Astrocyte (in vitro differentiated cells and primary cell): Measurements from ENCODE around the gene VEGFA. TPM values are rescaled to one million over a fixed set of nuclear protein-coding genes. Genes with fewer than 3 reads are reported as not detected.

ENCODE experiments used
- DNase-seq: peaks from one replicate; pipeline ENCODE4 v3.0.0-alpha.2; 2010; ENCODE audit warnings: low read depth
- FAIRE-seq: peaks from 2 replicates; lab custom pipeline; 2011; peaks lifted over from hg19 to GRCh38; lab: Jason Lieb, UNC
- H2AFZ ChIP-seq: 2 replicates; pipeline ENCODE4 v1.6.0; 2012; ENCODE audit warnings: low read depth, low read length, inconsistent platforms
- H3K27ac ChIP-seq: 2 replicates; pipeline ENCODE4 v1.5.1; 2011; ENCODE audit warnings: low read depth, low read length, inconsistent platforms
- H3K27me3 ChIP-seq: 2 replicates; pipeline ENCODE4 v1.6.0; 2011; ENCODE audit warnings: low read length, inconsistent platforms; ENCODE audit not compliant: insufficient read depth
- H3K36me3 ChIP-seq: 2 replicates; pipeline ENCODE4 v1.5.1; 2011; ENCODE audit warnings: low read length, inconsistent platforms; ENCODE audit not compliant: insufficient read depth
- H3K4me1 ChIP-seq: 2 replicates; pipeline ENCODE4 v1.5.1; 2011; ENCODE audit warnings: low read length, inconsistent platforms; ENCODE audit not compliant: insufficient read depth
- H3K4me2 ChIP-seq: 2 replicates; pipeline ENCODE4 v1.6.0; 2012; ENCODE audit warnings: low read length, inconsistent platforms
- H3K4me3 ChIP-seq: 2 replicates; pipeline ENCODE4 v1.5.1; 2011; ENCODE audit warnings: low read depth, mild to moderate bottlenecking, low read length, inconsistent platforms; ENCODE audit not compliant: insufficient read depth
- H3K79me2 ChIP-seq: 2 replicates; pipeline ENCODE4 v1.6.0; 2012; ENCODE audit warnings: mild to moderate bottlenecking, low read length, inconsistent platforms; ENCODE audit not compliant: insufficient read depth
- H3K9ac ChIP-seq: 2 replicates; pipeline ENCODE4 v1.6.0; 2012; ENCODE audit warnings: mild to moderate bottlenecking, low read length, inconsistent platforms
- H3K9me3 ChIP-seq: 2 replicates; pipeline ENCODE4 v1.5.1; 2012; ENCODE audit warnings: low read depth, mild to moderate bottlenecking, low read length, inconsistent platforms; ENCODE audit not compliant: insufficient read depth
- H4K20me1 ChIP-seq: 2 replicates; pipeline ENCODE4 v1.6.0; 2012; ENCODE audit warnings: low read length, inconsistent platforms; ENCODE audit not compliant: insufficient read depth
- H3K27ac Mint-ChIP-seq: one replicate; pipeline ENCODE4 v1.8.0; 2021; ENCODE audit warnings: mild to moderate bottlenecking, mixed read lengths; ENCODE audit not compliant: unreplicated experiment
- H3K27me3 Mint-ChIP-seq: one replicate; pipeline ENCODE4 v1.8.0; 2021; ENCODE audit warnings: low read depth, mixed read lengths; ENCODE audit not compliant: unreplicated experiment
- H3K36me3 Mint-ChIP-seq: one replicate; pipeline ENCODE4 v1.8.0; 2021; ENCODE audit warnings: low read depth, mixed read lengths; ENCODE audit not compliant: unreplicated experiment
- H3K4me1 Mint-ChIP-seq: one replicate; pipeline ENCODE4 v1.8.0; 2021; ENCODE audit warnings: low read depth, mixed read lengths; ENCODE audit not compliant: unreplicated experiment
- H3K4me3 Mint-ChIP-seq: one replicate; pipeline ENCODE4 v1.8.0; 2021; ENCODE audit warnings: mild to moderate bottlenecking, moderate library complexity, mixed read lengths; ENCODE audit not compliant: unreplicated experiment
- H3K9me3 Mint-ChIP-seq: one replicate; pipeline ENCODE4 v1.8.0; 2021; ENCODE audit warnings: mild to moderate bottlenecking, mixed read lengths; ENCODE audit not compliant: unreplicated experiment
- EZH2 ChIP-seq: IDR thresholded peaks from 2 replicates; pipeline ENCODE4 v1.6.1; 2012; ENCODE audit warnings: mild to moderate bottlenecking, low read length, inconsistent platforms; ENCODE audit not compliant: insufficient read depth
- total RNA-seq: library from RNA; stranded (reverse); gene quantifications from 2 replicates; pipeline ENCODE4 v1.2.1, GENCODE V29; 2021
- TF ChIP-seq, protein P1 (sequence below): IDR thresholded peaks from 2 replicates; pipeline ENCODE4 v1.5.1; 2011; ENCODE audit warnings: low read depth, mild to moderate bottlenecking, inconsistent platforms, low read length, moderate library complexity; ENCODE audit not compliant: insufficient read depth

Gene VEGFA
- total RNA-seq, 1 donor from 2014 or later = 144 TPM

DNA sequence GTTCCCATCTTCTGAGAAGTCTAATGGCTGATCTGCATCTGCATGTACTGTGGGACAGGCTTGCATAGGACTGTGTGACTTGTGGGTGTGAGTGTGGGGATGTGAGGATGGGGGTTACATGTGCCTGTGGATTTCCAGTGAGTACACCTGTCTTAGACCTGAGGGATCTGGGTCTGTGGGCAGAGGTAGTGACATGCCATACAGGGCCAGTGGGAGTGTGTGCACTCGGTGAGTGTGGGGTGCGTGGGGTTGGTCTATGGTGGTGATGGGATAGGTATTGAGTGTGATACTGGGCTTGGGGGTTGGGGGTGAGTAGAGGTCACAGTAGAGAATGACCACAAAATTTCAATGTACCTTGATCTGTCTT, 41.7 kb downstream of the VEGFA start:
- Histone ChIP-seq H3K36me3 (no peaks in the 10 kb centered on the region), H3K27me3 (peaks cover 11% of the 10 kb centered on the region), H3K9me3 (no peaks in the 10 kb centered on the region), H4K20me1 (no peaks in the 10 kb centered on the region), H3K9ac (no peak overlapping the region), H3K79me2 (no peaks in the 10 kb centered on the region), H3K4me1 (no peaks in the 10 kb centered on the region), H3K27ac (no peak overlapping the region), H2AFZ (no peak overlapping the region), H3K4me2 (no peak overlapping the region), H3K4me3 (no peak overlapping the region)
- Mint-ChIP-seq H3K27me3 (peaks cover 55% of the 10 kb centered on the region), H3K4me1 (peaks cover 10% of the 10 kb centered on the region), H3K9me3 (peaks cover 3% of the 10 kb centered on the region), H3K36me3 (no peaks in the 10 kb centered on the region), H3K27ac (peak overlapping the region; percentile 14), H3K4me3 (no peak overlapping the region)
- TF ChIP-seq, protein P1, sequence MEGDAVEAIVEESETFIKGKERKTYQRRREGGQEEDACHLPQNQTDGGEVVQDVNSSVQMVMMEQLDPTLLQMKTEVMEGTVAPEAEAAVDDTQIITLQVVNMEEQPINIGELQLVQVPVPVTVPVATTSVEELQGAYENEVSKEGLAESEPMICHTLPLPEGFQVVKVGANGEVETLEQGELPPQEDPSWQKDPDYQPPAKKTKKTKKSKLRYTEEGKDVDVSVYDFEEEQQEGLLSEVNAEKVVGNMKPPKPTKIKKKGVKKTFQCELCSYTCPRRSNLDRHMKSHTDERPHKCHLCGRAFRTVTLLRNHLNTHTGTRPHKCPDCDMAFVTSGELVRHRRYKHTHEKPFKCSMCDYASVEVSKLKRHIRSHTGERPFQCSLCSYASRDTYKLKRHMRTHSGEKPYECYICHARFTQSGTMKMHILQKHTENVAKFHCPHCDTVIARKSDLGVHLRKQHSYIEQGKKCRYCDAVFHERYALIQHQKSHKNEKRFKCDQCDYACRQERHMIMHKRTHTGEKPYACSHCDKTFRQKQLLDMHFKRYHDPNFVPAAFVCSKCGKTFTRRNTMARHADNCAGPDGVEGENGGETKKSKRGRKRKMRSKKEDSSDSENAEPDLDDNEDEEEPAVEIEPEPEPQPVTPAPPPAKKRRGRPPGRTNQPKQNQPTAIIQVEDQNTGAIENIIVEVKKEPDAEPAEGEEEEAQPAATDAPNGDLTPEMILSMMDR = no peak
- TF ChIP-seq EZH2 = no peak
- no peak for DNase-seq
- FAIRE-seq = no peak

DNA sequence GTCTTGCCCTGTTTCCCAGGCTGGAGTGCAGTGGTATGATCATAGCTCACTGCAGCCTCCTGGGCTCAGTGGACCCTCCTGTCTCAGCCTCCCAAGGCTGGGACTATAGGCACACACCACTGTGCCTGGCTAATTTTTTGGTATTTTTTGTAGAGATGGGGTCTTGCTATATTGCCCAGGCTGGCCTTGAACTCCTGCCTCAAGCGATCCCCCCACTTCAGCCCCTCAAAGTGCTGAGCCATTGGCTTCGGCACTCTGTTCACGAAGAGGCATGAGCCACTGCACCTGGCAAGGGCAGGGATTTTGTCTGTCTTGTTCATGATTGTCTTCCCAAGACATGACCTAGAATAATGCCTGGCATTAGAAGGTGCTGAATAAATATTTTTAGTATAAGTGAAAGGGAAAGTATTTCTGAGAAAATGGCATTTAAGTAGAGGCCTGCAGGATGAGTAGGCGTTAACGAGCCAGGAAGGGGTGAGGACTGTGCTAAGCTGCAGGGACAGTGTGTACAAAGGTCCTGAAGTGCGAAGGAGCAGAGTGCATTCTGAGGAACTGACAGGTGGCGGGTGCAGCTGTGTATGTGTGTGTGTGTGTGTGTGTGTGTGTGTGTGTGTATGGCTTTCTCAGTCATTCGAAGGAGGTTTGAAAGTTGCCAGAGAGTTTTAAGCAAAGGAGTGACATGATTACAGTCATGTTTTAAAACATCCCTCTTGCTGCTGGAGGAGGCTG, 43.0 kb downstream of the VEGFA start:
- Histone ChIP-seq H4K20me1 (no peaks in the 10 kb centered on the region), H3K4me2 (no peak overlapping the region), H3K27me3 (peaks cover 4% of the 10 kb centered on the region), H3K9ac (no peak overlapping the region), H3K79me2 (no peaks in the 10 kb centered on the region), H2AFZ (no peak overlapping the region), H3K4me1 (no peaks in the 10 kb centered on the region), H3K36me3 (no peaks in the 10 kb centered on the region), H3K4me3 (no peak overlapping the region), H3K9me3 (no peaks in the 10 kb centered on the region), H3K27ac (no peak overlapping the region)
- no peaks in the 10 kb centered on the region for H3K36me3 Mint-ChIP-seq
- TF ChIP-seq EZH2 = no peak
- TF ChIP-seq, protein P1 = no peak
- H3K27ac Mint-ChIP-seq = no peak overlapping the region
- no peak for DNase-seq
- peaks cover 49% of the 10 kb centered on the region for H3K27me3 Mint-ChIP-seq
- FAIRE-seq = no peak
- H3K9me3 Mint-ChIP-seq = peaks cover 3% of the 10 kb centered on the region
- H3K4me1 Mint-ChIP-seq = peaks cover 8% of the 10 kb centered on the region
- no peak overlapping the region for H3K4me3 Mint-ChIP-seq

DNA sequence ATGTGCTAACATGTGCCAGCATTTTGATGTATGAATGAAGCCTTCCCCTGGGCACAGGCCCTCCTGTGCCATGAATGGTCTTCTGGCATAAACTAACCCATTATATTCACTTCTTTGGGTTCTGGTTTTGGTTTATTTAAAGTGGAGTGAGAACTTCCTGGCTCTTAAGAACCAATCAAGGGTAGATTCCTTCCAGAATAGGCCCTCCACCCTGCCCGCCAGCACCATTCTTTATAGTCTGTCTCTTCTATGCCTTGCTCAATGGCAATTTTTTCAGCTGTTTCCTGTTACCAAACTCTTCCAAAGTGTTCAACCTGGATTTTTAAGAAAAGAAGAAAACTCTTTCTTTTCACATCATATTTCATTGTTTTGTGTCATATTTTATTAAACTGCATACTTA, 44.1 kb downstream of the VEGFA start:
- DNase-seq (no peak), FAIRE-seq (no peak)
- no peak overlapping the region for H3K4me3 Mint-ChIP-seq
- Histone ChIP-seq H3K9ac (no peak overlapping the region), H4K20me1 (no peaks in the 10 kb centered on the region), H3K36me3 (no peaks in the 10 kb centered on the region), H3K4me3 (no peak overlapping the region), H3K27ac (no peak overlapping the region), H3K79me2 (no peaks in the 10 kb centered on the region), H3K4me2 (no peak overlapping the region), H3K27me3 (peaks cover 4% of the 10 kb centered on the region), H2AFZ (no peak overlapping the region), H3K4me1 (no peaks in the 10 kb centered on the region), H3K9me3 (no peaks in the 10 kb centered on the region)
- peaks cover 46% of the 10 kb centered on the region for H3K27me3 Mint-ChIP-seq
- no peak for TF ChIP-seq EZH2
- TF ChIP-seq, protein P1 = no peak
- H3K36me3 Mint-ChIP-seq = no peaks in the 10 kb centered on the region
- H3K9me3 Mint-ChIP-seq = peaks cover 3% of the 10 kb centered on the region
- H3K4me1 Mint-ChIP-seq = peaks cover 6% of the 10 kb centered on the region
- H3K27ac Mint-ChIP-seq = no peak overlapping the region
